Measurements from ENCODE around the gene DPM2. TPM values are rescaled to one million over a fixed set of nuclear protein-coding genes. Genes with fewer than 3 reads are reported as not detected.

DPM2 gene
- total RNA-seq, 1 donor from 2014 or later: 14.0 TPM

GRCh38 chr9:127965953-127966352, 28.3 kb upstream of the DPM2 start:
- intact Hi-C loops (cut with micrococcal nuclease): no loop called here
- Histone ChIP-seq H3K9me3 (replicated peaks) (no peaks in the 10 kb centered on the region), H3K4me1 (peaks cover 92% of the 10 kb centered on the region)

GRCh38 chr9:127963359-127964064, 25.9 kb upstream of the DPM2 start:
- no peak for TF ChIP-seq CTCF (IDR thresholded peaks at IDR 0.05; ENCODE audit: borderline replicate concordance)
- Histone ChIP-seq H3K36me3 (no peaks in the 10 kb centered on the region), H3K27me3 (ENCODE audit: low read depth) (no peaks in the 10 kb centered on the region), H3K4me1 (peaks cover 81% of the 10 kb centered on the region), H3K27ac (replicated peaks) (peak overlapping the region; percentile 91), H3K4me3 (no peak overlapping the region), H3K9me3 (replicated peaks) (no peaks in the 10 kb centered on the region)
- no peak for DNase-seq
- intact Hi-C loops (cut with micrococcal nuclease): no loop called here

More at GRCh38 chr9:127965953-127966352, 28.3 kb upstream of the DPM2 start:
- Histone ChIP-seq H3K27me3 (ENCODE audit: low read depth) (no peaks in the 10 kb centered on the region), H3K36me3 (no peaks in the 10 kb centered on the region), H3K4me3 (peak overlapping the region; percentile 16), H3K27ac (replicated peaks) (peak overlapping the region; percentile 91)
- no peak for TF ChIP-seq CTCF (IDR thresholded peaks at IDR 0.05; ENCODE audit: borderline replicate concordance)
- no peak for DNase-seq

- no peak for TF ChIP-seq CTCF (IDR thresholded peaks at IDR 0.05; ENCODE audit: borderline replicate concordance)
- Histone ChIP-seq H3K9me3 (replicated peaks) (no peaks in the 10 kb centered on the region), H3K27me3 (ENCODE audit: low read depth) (no peaks in the 10 kb centered on the region), H3K4me3 (no peak overlapping the region), H3K27ac (replicated peaks) (peak overlapping the region; percentile 91), H3K36me3 (no peaks in the 10 kb centered on the region), H3K4me1 (peaks cover 76% of the 10 kb centered on the region)
- intact Hi-C loops (cut with micrococcal nuclease): no loop called here
- DNase-seq: no peak
Observed at GRCh38 chr9:127963041-127963358, 25.3 kb upstream of the DPM2 start.

GRCh38 chr9:127962278-127962677, 24.6 kb upstream of the DPM2 start:
- peaks cover 2% of the 10 kb centered on the region for H3K9me3 ChIP-seq (replicated peaks)
- peaks cover 69% of the 10 kb centered on the region for H3K4me1 ChIP-seq
- intact Hi-C loops (cut with micrococcal nuclease): no loop called here
- no peak overlapping the region for H3K4me3 ChIP-seq
- no peaks in the 10 kb centered on the region for H3K36me3 ChIP-seq
- H3K27me3 ChIP-seq (ENCODE audit: low read depth): no peaks in the 10 kb centered on the region
- peak overlapping the region; percentile 91 for H3K27ac ChIP-seq (replicated peaks)
- no peak for TF ChIP-seq CTCF (IDR thresholded peaks at IDR 0.05; ENCODE audit: borderline replicate concordance)
- no peak for DNase-seq

GRCh38 chr9:127961613-127962155, 24.0 kb upstream of the DPM2 start:
- H3K27me3 ChIP-seq (ENCODE audit: low read depth): no peaks in the 10 kb centered on the region
- peaks cover 63% of the 10 kb centered on the region for H3K4me1 ChIP-seq
- H3K9me3 ChIP-seq (replicated peaks): peaks cover 6% of the 10 kb centered on the region
- H3K27ac ChIP-seq (replicated peaks): no peak overlapping the region
- H3K36me3 ChIP-seq: no peaks in the 10 kb centered on the region
- DNase-seq: no peak
- no peak overlapping the region for H3K4me3 ChIP-seq
- intact Hi-C loops (cut with micrococcal nuclease): no loop called here
- no peak for TF ChIP-seq CTCF (IDR thresholded peaks at IDR 0.05; ENCODE audit: borderline replicate concordance)
